UCSD-AML1 (cell line): ENCODE measurements around the gene NLK.
"Not testable (repeated sequence)": the region's sequence is repeated elsewhere in the genome, so short reads cannot be mapped to it uniquely, and the experiment has no call there.

Experiments
- DNase-seq: peaks from one replicate; lab custom pipeline; 2025; ENCODE audit not compliant: unreplicated experiment; lab: John Stamatoyannopoulos, UW

NLK gene

GRCh38 chr17:28042657-28042720, at the start of gene NLK:
TSS of gene NLK (plus strand) at chr17:28042677. CDS start at chr17:28042874, 197 bp downstream.
- DNase-seq, result no peak

DNA sequence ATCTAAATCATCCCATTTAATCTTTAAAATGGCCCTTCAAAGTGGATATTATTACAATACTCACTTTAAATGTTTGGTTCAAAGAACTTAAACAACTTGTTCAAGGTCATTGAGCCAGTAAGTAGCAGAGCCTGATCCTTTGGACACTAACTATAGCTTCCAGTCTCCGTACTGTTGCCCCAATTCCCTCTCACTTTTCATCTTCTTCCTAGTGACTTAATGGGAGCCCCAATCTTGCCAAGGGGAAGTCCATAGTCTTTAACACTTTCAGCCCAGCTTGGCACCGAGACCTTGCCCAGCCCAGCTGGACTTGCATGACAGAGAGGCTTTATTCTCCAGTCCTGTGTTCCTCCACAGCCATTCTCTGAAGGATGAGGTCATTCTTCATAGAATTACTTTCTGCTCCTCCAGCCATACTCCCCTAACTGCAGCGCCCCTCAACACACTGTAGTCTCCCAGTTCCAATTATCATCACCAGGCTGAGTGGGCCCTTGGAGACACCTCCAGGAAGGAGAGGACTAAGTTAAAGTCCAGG, 49.2 kb upstream of the NLK start:
- DNase-seq, result no peak

DNA sequence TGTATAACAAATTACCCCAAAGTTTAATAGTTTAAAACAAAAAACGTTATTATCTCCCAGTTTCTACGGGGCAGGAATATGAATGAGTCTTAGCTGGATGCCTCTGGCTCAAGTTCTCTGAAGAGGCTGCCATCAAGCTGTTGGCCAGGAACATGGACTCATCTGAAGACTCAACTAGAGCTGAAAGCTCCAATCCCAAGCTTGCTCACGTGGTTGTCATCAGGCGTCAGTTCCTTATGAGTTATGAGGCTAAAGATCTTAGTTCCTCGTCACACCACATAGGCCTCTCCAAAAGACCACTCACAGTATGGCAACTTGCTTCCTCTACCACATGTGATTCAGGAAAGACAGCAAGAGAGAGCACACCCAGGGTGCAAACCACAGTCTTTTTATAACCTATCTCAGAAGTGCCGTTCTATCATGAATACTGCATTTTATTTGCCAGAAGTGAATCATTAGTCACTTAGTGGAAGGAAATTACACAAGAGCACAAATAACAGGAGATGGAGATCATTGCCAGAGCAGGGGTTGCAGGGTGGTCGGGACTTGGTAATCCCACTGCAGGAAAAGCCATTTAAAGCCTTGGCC, 48.7 kb upstream of the NLK start:
- DNase-seq, result no peak

DNA sequence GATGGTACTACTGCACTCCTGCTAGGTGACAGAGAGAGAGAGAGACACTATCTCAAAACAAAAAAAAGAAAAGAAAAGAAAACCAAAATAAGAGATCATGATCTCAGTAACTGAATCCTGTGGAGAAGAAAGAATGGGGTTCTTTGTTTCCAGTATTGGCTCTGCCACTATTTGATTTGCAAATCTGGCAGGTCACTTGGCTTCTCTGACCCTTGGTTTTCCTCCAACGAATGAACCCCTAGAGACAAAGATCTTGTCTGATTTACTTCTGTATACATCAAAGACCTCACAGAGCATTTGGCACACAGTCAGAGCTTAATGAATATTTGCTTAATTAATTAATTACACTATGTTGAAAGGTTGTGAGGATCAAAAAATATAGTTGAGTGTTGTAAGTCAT, 47.9 kb upstream of the NLK start:
- no peak for DNase-seq

DNA sequence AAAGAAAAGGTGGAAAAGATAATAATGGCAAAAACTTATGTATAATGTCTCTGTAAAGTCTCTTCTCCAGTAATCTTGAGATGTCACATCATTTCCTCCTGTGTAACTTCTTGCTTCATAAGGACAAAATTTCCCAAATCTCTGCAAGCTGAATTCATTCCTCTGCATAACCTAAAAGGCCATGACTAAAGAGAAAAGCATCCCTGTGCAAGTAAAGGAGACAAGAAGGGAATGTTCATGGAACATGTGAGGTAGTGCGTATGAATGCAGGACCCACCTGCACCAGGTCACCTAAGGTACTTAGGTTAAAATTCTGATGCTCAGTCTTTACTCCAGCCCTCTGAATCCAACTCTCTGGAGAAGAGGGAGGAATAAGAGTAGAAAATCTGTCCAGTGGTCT, 46.9 kb upstream of the NLK start:
- DNase-seq, result no peak

GRCh38 chr17:27996202-27997043, 46.1 kb upstream of the NLK start:
- DNase-seq, result no peak

DNA sequence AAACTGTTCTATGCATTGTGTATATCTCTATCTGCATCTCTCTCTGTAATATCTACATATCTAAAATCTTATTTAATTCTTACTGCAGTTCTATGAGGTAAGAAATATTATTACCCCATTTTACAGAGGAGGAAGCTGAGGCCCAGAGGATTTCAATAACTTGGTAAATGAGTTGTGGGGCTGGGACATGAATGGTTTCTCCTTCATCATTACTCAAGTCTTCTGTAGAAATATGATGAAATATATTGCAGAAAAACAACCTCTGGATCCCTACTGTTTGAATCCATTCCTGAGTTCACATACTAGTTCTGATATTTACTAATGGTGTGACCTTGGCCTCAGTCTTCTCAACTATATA, 45.5 kb upstream of the NLK start:
- DNase-seq, result no peak

- no peak for DNase-seq
Measured at GRCh38 chr17:27997522-27997921, 45.0 kb upstream of the NLK start.

DNA sequence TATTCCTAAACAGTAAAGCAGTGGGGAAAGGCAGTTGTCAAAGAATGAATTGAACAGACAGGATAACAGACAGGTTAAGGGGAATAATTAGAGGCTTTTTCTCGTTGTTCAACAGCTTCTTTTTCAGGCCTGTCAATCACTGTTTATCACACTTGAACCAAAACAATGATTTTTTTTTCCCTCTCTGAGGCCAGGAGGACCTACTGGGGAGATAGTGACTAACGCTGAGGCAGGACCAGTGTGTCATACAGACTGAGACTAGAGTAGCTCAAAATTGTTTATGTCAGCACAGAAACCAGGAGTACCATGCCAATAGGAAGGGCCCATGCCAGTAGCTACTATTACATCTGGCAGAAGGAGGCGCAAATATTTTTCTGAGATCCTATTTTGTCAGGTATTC, 41.3 kb upstream of the NLK start:
- no peak for DNase-seq

- no peak for DNase-seq
Measured at GRCh38 chr17:28004344-28004743, 38.1 kb upstream of the NLK start.

- not testable (repeated sequence) for DNase-seq
Measured at GRCh38 chr17:28007925-28008324, 34.6 kb upstream of the NLK start.

GRCh38 chr17:28008513-28008912, 34.0 kb upstream of the NLK start:
- DNase-seq, result peak; percentile 54

GRCh38 chr17:28010406-28010805, 32.1 kb upstream of the NLK start:
- no peak for DNase-seq

DNA sequence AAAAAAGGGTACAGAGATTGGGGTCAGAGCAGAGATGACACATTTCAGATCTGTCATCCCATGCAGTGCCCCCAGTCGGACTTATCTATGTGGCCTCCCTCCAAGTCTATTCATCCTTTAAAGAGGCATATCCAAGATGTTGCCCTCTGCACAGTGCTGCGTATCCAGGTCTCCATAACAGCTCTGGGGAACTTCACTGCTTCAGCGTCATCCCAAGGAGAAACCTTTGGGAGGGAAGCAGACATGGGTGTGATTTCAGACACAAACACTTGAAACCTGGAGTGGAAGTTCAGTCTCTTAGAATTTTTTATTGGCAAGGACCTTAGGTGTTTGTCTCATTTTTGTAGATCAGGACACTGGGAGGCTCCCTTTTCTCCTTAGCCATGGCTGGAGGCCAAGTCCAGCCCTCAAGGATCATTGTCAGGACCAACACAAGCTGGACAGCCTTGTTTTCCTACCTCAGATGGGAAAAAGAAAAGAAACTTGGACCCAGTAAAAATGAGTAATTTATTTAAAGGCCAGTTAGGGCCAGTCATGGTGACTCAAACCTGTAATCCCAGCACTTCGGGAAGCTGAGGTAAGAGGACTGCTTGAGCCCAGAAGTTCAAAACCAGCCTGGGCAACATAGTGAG, 23.9 kb upstream of the NLK start:
- no peak for DNase-seq

DNA sequence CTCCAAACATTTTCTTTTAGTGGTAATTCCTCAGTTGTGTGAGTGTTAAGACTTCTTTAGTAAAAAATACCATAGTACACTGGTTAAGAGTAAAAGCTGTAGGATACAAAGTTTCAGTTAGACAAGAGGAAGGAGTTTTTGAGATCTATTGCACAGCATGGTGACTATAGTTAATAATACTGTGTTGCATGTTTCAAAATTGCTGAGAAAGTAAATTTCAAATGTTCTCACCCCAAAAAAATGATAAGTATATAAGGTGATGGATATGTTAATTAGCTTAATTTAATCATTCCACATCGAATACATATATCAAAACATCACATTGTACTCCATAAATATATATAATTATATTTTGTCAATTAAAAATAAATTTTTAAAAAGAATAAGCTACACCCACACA, 22.0 kb upstream of the NLK start:
- no peak for DNase-seq

DNA sequence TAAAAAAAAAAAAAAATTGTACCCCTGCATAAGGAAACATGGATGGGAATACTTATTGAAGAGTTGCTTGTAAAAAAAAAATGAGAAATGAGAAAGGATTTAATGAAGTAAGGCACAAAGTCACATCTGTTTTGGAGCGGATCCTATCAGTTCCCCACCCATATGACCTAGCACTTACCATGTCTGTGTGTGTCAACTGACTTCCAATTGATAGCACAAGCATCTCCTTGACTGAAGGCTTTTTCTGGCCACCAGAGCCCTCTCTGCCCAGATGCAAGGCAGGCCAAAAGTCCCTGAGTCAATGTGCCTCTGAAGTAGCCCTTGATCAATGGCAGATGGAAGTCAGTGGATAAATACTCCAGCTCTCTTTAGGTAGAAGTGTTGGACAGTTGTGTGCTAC, 13.4 kb upstream of the NLK start:
- no peak for DNase-seq

DNA sequence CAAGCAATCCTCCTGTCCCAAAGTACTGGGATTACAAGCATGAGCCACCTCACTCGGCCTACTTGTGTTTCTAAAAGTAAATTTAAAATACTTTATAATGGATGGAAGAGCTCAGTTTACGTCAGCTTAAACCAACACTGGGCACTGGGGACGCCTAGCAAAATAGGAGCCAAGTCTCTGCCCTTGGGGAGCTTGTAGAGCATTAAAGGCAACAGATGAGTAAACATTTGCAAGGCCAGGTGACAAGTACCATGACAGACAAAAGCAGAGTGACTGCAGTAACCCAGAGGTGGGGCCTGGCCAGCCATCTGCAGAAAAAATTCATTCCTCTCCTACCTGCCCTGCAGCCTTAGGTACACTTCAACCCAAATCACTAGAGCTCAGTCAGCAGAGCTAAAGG, 12.1 kb upstream of the NLK start:
- DNase-seq, result no peak

DNA sequence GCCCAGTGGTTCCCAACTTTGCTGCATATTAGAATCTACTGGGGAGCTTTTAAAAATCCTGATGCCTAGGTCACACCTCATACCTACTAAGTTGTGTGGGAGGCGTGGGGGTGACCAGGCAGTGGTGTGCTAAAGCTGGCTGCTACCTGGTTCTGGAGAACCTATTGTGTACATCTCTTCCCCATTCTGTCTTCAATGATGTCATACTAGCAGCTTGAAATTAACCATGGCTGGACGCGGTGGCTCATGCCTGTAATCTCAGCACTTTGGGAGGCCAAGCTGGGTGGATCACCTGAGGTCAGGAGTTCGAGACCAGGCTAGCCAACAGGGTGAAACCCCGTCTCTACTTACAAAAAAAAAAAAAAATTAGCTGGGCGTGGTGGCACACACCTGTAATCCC, 11.3 kb upstream of the NLK start:
- DNase-seq, result no peak

DNA sequence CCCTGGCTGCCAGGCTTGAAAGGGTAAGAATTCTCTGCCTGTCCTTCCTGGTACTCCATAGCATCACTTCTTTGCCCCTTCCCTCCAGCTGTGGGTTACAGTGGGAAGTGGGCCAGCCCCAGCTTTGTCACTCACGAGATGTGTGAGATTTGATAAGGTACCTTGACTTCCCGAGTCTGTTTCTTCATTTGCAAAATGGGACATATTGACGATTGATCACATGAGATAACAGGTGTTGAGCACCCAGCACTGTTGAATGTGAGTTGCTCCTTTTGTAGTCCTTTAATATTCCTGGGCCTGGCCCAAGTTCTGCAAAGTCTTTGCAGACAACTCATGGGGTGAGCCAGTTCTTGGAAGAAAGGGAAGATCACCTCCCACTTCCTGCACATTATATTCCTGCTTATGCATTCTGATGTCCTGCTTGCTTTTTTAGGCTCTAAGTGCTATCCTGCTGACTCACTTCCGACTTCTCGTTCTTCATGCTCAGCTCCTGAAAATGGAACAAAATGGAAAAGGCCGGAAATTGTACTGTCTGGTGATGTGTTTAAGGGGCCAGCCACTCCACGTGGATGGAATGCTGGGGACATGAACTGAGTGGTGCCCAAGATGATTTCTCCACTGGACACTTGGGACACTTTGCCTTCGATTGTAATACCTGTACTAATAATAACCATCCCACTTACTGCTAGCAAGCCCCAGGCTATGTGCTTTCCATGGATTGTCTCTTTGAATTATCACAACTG, 8.3 kb upstream of the NLK start:
- peak; percentile 55 for DNase-seq

- DNase-seq, result not testable (repeated sequence)
Measured at GRCh38 chr17:28035452-28035851, 7.0 kb upstream of the NLK start.

DNA sequence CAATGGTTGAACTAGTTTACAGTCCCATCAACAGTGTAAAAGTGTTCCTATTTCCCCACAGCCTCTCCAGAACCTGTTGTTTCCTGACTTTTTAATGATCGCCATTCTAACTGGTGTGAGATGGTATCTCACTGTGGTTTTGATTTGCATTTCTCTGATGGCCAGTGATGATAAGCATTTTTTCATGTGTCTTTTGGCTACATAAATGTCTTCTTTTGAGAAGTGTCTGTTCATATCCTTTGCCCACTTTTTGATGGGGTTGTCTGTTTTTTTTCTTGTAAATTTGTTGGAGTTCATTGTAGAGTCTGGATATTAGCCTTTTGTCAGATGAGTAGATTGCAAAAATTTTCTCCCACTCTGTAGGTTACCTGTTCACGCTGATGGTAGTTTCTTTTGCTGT, 6.6 kb upstream of the NLK start:
- DNase-seq, result not testable (repeated sequence)

- no peak for DNase-seq
Measured at GRCh38 chr17:28038802-28039201, 3.7 kb upstream of the NLK start.
